ENCODE results near the gene EMD.
"Not testable (repeated sequence)": the region's sequence is repeated elsewhere in the genome, so short reads cannot be mapped to it uniquely, and the experiment has no call there.

EMD gene

GRCh38 chrX:154378799-154379568 is at the start of gene EMD:
TSS of gene EMD (plus strand) at chrX:154379295. CDS start at chrX:154379485, 190 bp downstream.
- peak; percentile 86 to 100 (median 99) for DNase-seq

GRCh38 chrX:154332561-154332960 is 46.5 kb upstream of the EMD start:
- no peak for DNase-seq

GRCh38 chrX:154333116-154333515 is 46.0 kb upstream of the EMD start:
- no peak for DNase-seq

- no peak for DNase-seq
These were observed 45.2 kb upstream of the EMD start for GRCh38 chrX:154333837-154334271.

GRCh38 chrX:154334496-154334895 is 44.6 kb upstream of the EMD start:
- DNase-seq: no peak

GRCh38 chrX:154341399-154342298 is 37.4 kb upstream of the EMD start:
- DNase-seq: not testable (repeated sequence)

GRCh38 chrX:154343063-154343462 is 36.0 kb upstream of the EMD start:
- not testable (repeated sequence) for DNase-seq

GRCh38 chrX:154343620-154344019 is 35.5 kb upstream of the EMD start:
- not testable (repeated sequence) for DNase-seq

GRCh38 chrX:154348114-154348531 is 31.0 kb upstream of the EMD start:
- no peak for DNase-seq

- DNase-seq: no peak
These were observed 30.3 kb upstream of the EMD start for GRCh38 chrX:154348646-154349358.

GRCh38 chrX:154349359-154349935 is 29.6 kb upstream of the EMD start:
- DNase-seq: no peak

- no peak for DNase-seq
These were observed 29.1 kb upstream of the EMD start for GRCh38 chrX:154349979-154350378.

- DNase-seq: no peak
These were observed 28.5 kb upstream of the EMD start for GRCh38 chrX:154350429-154351182.

- no peak for DNase-seq
These were observed 27.7 kb upstream of the EMD start for GRCh38 chrX:154351183-154352011.

- no peak for DNase-seq
These were observed 27.1 kb upstream of the EMD start for GRCh38 chrX:154352012-154352401.

GRCh38 chrX:154352466-154352865 is 26.6 kb upstream of the EMD start:
- no peak for DNase-seq

- DNase-seq: no peak
These were observed 25.8 kb upstream of the EMD start for GRCh38 chrX:154353172-154353843.

- DNase-seq: no peak
These were observed 25.1 kb upstream of the EMD start for GRCh38 chrX:154354013-154354412.

GRCh38 chrX:154354516-154354915 is 24.6 kb upstream of the EMD start:
- no peak for DNase-seq

GRCh38 chrX:154355094-154355775 is 23.9 kb upstream of the EMD start:
- no peak for DNase-seq

Measured in activated naive CD4-positive, alpha-beta T cell (primary cell).